GM21717 (cell line): ENCODE data around the gene OR1J1.

ENCODE experiments used
- ATAC-seq: cut with Tn5 transposase; IDR thresholded peaks from one replicate; pipeline ENCODE4 v1.9.1; 2021; ENCODE audit warnings: mild to moderate bottlenecking, moderate library complexity; ENCODE audit not compliant: unreplicated experiment

The OR1J1 gene

GRCh38 chr9:122446819-122447484 is 30.8 kb downstream of the OR1J1 start:
- no peak for ATAC-seq

GRCh38 chr9:122445155-122445749 is 32.5 kb downstream of the OR1J1 start:
- no peak for ATAC-seq

GRCh38 chr9:122444041-122444733 is 33.5 kb downstream of the OR1J1 start:
- no peak for ATAC-seq

- no peak for ATAC-seq
Measured at GRCh38 chr9:122442568-122442967, 35.2 kb downstream of the OR1J1 start.
